SHP77 (cell line): ENCODE results near the gene EBNA1BP2.
"Not testable (repeated sequence)": the region's sequence is repeated elsewhere in the genome, so short reads cannot be mapped to it uniquely, and the experiment has no call there.

Experiments used
- DNase-seq, 2 experiments: peaks; one replicate each; lab custom pipeline; 2025; lab: John Stamatoyannopoulos, UW

Gene EBNA1BP2

DNA sequence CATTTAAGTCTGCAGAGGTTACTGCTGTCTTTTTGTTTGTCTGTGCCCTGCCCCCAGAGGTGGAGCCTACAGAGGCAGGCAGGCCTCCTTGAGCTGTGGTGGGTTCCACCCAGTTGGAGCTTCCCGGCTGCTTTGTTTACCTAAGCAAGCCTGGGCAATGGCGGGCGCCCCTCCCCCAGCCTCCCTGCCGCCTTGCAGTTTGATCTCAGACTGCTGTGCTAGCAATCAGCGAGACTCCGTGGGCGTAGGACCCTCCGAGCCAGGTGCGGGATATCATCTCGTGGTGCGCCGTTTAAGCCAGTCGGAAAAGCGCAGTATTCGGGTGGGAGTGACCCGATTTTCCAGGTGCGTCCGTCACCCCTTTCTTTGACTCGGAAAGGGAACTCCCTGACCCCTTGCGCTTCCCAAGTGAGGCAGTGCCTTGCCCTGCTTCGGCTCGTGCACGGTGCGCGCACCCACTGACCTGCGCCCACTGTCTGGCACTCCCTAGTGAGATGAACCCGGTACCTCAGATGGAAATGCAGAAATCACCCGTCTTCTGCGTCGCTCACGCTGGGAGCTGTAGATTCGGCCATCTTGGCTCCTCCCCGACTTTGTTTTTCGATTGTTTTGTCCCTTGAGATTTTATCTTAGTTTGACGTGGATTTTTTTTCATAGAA, 52.0 kb downstream of the EBNA1BP2 start:
- not testable (repeated sequence) for DNase-seq
